Measurements from ENCODE around the gene ARMC6. TPM values are rescaled to one million over a fixed set of nuclear protein-coding genes. Genes with fewer than 3 reads are reported as not detected.

The ARMC6 gene
- total and polyA plus RNA-seq, 2 of the 13 experiments (the other 11 are each of a cell fraction or from before 2014, with no cell fraction given), result 16.2 to 36.8 TPM

GRCh38 chr19:19043881-19044280 lies 10.5 kb downstream of the ARMC6 start:
- Histone ChIP-seq H3K27ac (ENCODE audit: extremely low read length, insufficient read depth, low read length) (no peak overlapping the region), H3K4me2 (ENCODE audit: low read depth, low read length) (no peak overlapping the region), H3K79me2 (ENCODE audit: insufficient read depth, low read length) (peaks cover 15% of the 10 kb centered on the region), H2AFZ (ENCODE audit: low read length) (no peak overlapping the region), H3K27me3 (ENCODE audit: control insufficient read depth in 1 of 2, insufficient read depth in 2 of 2, low read length in 2 of 2) (no peaks in the 10 kb centered on the region), H3K4me1 (ENCODE audit: insufficient read depth, low read length) (peaks cover 18% of the 10 kb centered on the region), H3K36me3 (replicated peaks in 1 of 2; ENCODE audit: control insufficient read depth in 1 of 2, insufficient read depth in 2 of 2, low read length in 2 of 2) (peaks cover 30 to 31% of the 10 kb centered on the region in 2 experiments), H4K20me1 (ENCODE audit: insufficient read depth, low read length) (no peaks in the 10 kb centered on the region), H3K9ac (ENCODE audit: insufficient read depth, low read depth, low read length) (no peak overlapping the region), H3K4me3 (replicated peaks in 1 of 3; ENCODE audit: insufficient read depth in 1 of 3, low read depth in 2 of 3, low read length in 3 of 3) (no peak overlapping the region), H3K9me3 (ENCODE audit: low read length) (no peaks in the 10 kb centered on the region)
- ChIA-PET POLR2A (no interaction called here), CTCF (ENCODE audit: low intra/inter-chr PET ratio, low total read pairs) (no interaction called here)
- TF ChIP-seq SAFB2 (CRISPR knock-in tag; IDR thresholded peaks at IDR 0.05; ENCODE audit: borderline replicate concordance, low read depth), result no peak
- no peak for TF ChIP-seq KMT2B (CRISPR knock-in tag; IDR thresholded peaks at IDR 0.05)
- no peak for TF ChIP-seq GABPB1 (CRISPR knock-in tag; IDR thresholded peaks at IDR 0.05)
- TF ChIP-seq ZSCAN20 (CRISPR knock-in tag; IDR thresholded peaks at IDR 0.05; ENCODE audit: borderline replicate concordance), result no peak
- no peak for TF ChIP-seq KLF12 (CRISPR knock-in tag; IDR thresholded peaks at IDR 0.05; ENCODE audit: borderline replicate concordance)
- no peak for TF ChIP-seq ZNF781 (CRISPR knock-in tag; IDR thresholded peaks at IDR 0.05; ENCODE audit: borderline replicate concordance, not compliant biosample characterization)
- no peak for TF ChIP-seq MXI1 (IDR thresholded peaks at IDR 0.05; ENCODE audit: borderline replicate concordance, low read depth, low read length)
- no peak for TF ChIP-seq ZNF101 (CRISPR knock-in tag; IDR thresholded peaks at IDR 0.05; ENCODE audit: borderline replicate concordance, low read depth)
- no peak for TF ChIP-seq HCFC1 (IDR thresholded peaks at IDR 0.05; ENCODE audit: low read depth, low read length)
- no peak for TF ChIP-seq TEAD2 (CRISPR knock-in tag; IDR thresholded peaks at IDR 0.05)
- no peak for TF ChIP-seq ZNF878 (CRISPR knock-in tag; IDR thresholded peaks at IDR 0.05)
- TF ChIP-seq, protein P1, sequence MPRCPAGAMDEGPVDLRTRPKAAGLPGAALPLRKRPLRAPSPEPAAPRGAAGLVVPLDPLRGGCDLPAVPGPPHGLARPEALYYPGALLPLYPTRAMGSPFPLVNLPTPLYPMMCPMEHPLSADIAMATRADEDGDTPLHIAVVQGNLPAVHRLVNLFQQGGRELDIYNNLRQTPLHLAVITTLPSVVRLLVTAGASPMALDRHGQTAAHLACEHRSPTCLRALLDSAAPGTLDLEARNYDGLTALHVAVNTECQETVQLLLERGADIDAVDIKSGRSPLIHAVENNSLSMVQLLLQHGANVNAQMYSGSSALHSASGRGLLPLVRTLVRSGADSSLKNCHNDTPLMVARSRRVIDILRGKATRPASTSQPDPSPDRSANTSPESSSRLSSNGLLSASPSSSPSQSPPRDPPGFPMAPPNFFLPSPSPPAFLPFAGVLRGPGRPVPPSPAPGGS (CRISPR knock-in tag; IDR thresholded peaks at IDR 0.05), result no peak
- TF ChIP-seq SMYD3 (CRISPR knock-in tag; IDR thresholded peaks at IDR 0.05), result no peak
- TF ChIP-seq, protein P2, sequence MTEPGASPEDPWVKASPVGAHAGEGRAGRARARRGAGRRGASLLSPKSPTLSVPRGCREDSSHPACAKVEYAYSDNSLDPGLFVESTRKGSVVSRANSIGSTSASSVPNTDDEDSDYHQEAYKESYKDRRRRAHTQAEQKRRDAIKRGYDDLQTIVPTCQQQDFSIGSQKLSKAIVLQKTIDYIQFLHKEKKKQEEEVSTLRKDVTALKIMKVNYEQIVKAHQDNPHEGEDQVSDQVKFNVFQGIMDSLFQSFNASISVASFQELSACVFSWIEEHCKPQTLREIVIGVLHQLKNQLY (CRISPR knock-in tag; IDR thresholded peaks at IDR 0.05), result no peak
- no peak for TF ChIP-seq SPEN (CRISPR knock-in tag; IDR thresholded peaks at IDR 0.05; ENCODE audit: low read depth)
- TF ChIP-seq ZFP36L2 (CRISPR knock-in tag; IDR thresholded peaks at IDR 0.05), result no peak
- TF ChIP-seq ZNF629 (CRISPR knock-in tag; conservative IDR thresholded peaks at IDR 0.05), result no peak
- TF ChIP-seq TIGD3 (CRISPR knock-in tag; IDR thresholded peaks at IDR 0.05; ENCODE audit: borderline replicate concordance), result no peak
- no peak for TF ChIP-seq ZFP36L1 (CRISPR knock-in tag; IDR thresholded peaks at IDR 0.05)
- no peak for TF ChIP-seq PCBP2 (optimal IDR thresholded peaks at IDR 0.05; ENCODE audit: low read depth, low read length, poor library complexity, severe bottlenecking)
- WGBS (ENCODE audit: low lambda C conversion rate), result 97% methylated on average over 6 of the region's 6 CpGs
- DNase-seq (ENCODE audit: low spot score) (no peak), FAIRE-seq (no peak), ATAC-seq (no peak)
- BruUV-seq (replicated peaks), result no TSS peak
- in situ Hi-C loops (cut with HindIII; ENCODE audit: extremely low pct_ligation_motif_present, low pct_unique_long_range_greater_than_20kb), result no loop called here
- intact Hi-C loops (cut with micrococcal nuclease; ENCODE audit: unreplicated experiment), result no loop called here

All from HepG2 (cell line).